ENCODE measurements around the gene TRAPPC10. TPM values are rescaled to one million over a fixed set of nuclear protein-coding genes. Genes with fewer than 3 reads are reported as not detected.

The TRAPPC10 gene
- total RNA-seq, 1 donor from 2014 or later: 21.4 TPM

GRCh38 chr21:44006017-44006619 lies 6.0 kb upstream of the TRAPPC10 start:
- Histone ChIP-seq H3K9me3 (replicated peaks) (no peaks in the 10 kb centered on the region), H3K4me3 (no peak overlapping the region), H3K36me3 (no peaks in the 10 kb centered on the region), H3K27ac (replicated peaks) (peak overlapping the region; percentile 56), H3K27me3 (ENCODE audit: low read depth) (no peaks in the 10 kb centered on the region), H3K4me1 (peaks cover 1% of the 10 kb centered on the region)
- intact Hi-C loops (cut with micrococcal nuclease): no loop called here
- TF ChIP-seq CTCF (IDR thresholded peaks at IDR 0.05; ENCODE audit: borderline replicate concordance): no peak
- no peak for DNase-seq

- peak; percentile 62 for DNase-seq
- Histone ChIP-seq H3K9me3 (replicated peaks) (no peaks in the 10 kb centered on the region), H3K36me3 (no peaks in the 10 kb centered on the region), H3K27me3 (ENCODE audit: low read depth) (no peaks in the 10 kb centered on the region), H3K4me3 (no peak overlapping the region), H3K4me1 (peaks cover 7% of the 10 kb centered on the region), H3K27ac (replicated peaks) (peak overlapping the region; percentile 56)
- no peak for TF ChIP-seq CTCF (IDR thresholded peaks at IDR 0.05; ENCODE audit: borderline replicate concordance)
- intact Hi-C loops (cut with micrococcal nuclease): no loop called here
These were observed 5.5 kb upstream of the TRAPPC10 start for GRCh38 chr21:44006656-44007055.

GRCh38 chr21:44010429-44010828 lies 1.7 kb upstream of the TRAPPC10 start:
- H3K4me1 ChIP-seq: peaks cover 41% of the 10 kb centered on the region
- no peak overlapping the region for H3K27ac ChIP-seq (replicated peaks)
- no peak for DNase-seq
- intact Hi-C loops (cut with micrococcal nuclease): no loop called here
- H3K4me3 ChIP-seq: no peak overlapping the region
- H3K36me3 ChIP-seq: no peaks in the 10 kb centered on the region
- no peak for TF ChIP-seq CTCF (IDR thresholded peaks at IDR 0.05; ENCODE audit: borderline replicate concordance)
- no peaks in the 10 kb centered on the region for H3K27me3 ChIP-seq (ENCODE audit: low read depth)
- no peaks in the 10 kb centered on the region for H3K9me3 ChIP-seq (replicated peaks)

- peak overlapping the region; percentile 98 for H3K27ac ChIP-seq (replicated peaks)
- no peak for TF ChIP-seq CTCF (IDR thresholded peaks at IDR 0.05; ENCODE audit: borderline replicate concordance)
- no peaks in the 10 kb centered on the region for H3K27me3 ChIP-seq (ENCODE audit: low read depth)
- H3K36me3 ChIP-seq: no peaks in the 10 kb centered on the region
- intact Hi-C loops (cut with micrococcal nuclease): no loop called here
- peaks cover 48% of the 10 kb centered on the region for H3K4me1 ChIP-seq
- no peaks in the 10 kb centered on the region for H3K9me3 ChIP-seq (replicated peaks)
- DNase-seq: no peak
- H3K4me3 ChIP-seq: peak overlapping the region; percentile 98
These were observed 986 bp upstream of the TRAPPC10 start for GRCh38 chr21:44011123-44011522.

- DNase-seq: peak; percentile 69
- Histone ChIP-seq H3K27ac (replicated peaks) (peak overlapping the region; percentile 98), H3K4me3 (peak overlapping the region; percentile 98), H3K36me3 (no peaks in the 10 kb centered on the region), H3K27me3 (ENCODE audit: low read depth) (no peaks in the 10 kb centered on the region), H3K4me1 (peaks cover 59% of the 10 kb centered on the region), H3K9me3 (replicated peaks) (no peaks in the 10 kb centered on the region)
- intact Hi-C loops (cut with micrococcal nuclease): no loop called here
- peak; percentile 15 for TF ChIP-seq CTCF (IDR thresholded peaks at IDR 0.05; ENCODE audit: borderline replicate concordance)
These were observed 618 bp downstream of the TRAPPC10 start for GRCh38 chr21:44012474-44013379.

Data from left ventricle myocardium inferior (tissue), 1 donor.